ENCODE measurements around the gene SCIN.
"Not testable (repeated sequence)": the region's sequence is repeated elsewhere in the genome, so short reads cannot be mapped to it uniquely, and the experiment has no call there.

The SCIN gene

GRCh38 chr7:12690041-12690878, 119.7 kb downstream of the SCIN start:
- no peak for DNase-seq

GRCh38 chr7:12691388-12691787, 120.9 kb downstream of the SCIN start:
- DNase-seq = not testable (repeated sequence)

- no peak for DNase-seq
Measured at GRCh38 chr7:12692035-12692434, 121.5 kb downstream of the SCIN start.

GRCh38 chr7:12692479-12693259, 122.1 kb downstream of the SCIN start:
- DNase-seq = no peak

GRCh38 chr7:12694817-12695216, 124.3 kb downstream of the SCIN start:
- DNase-seq = no peak

- no peak for DNase-seq
Measured at GRCh38 chr7:12695965-12696364, 125.4 kb downstream of the SCIN start.

- DNase-seq = no peak
Measured at GRCh38 chr7:12699299-12699698, 128.8 kb downstream of the SCIN start.

- DNase-seq = no peak
Measured at GRCh38 chr7:12701433-12701832, 130.9 kb downstream of the SCIN start.

- DNase-seq = no peak
Measured at GRCh38 chr7:12703881-12704280, 133.4 kb downstream of the SCIN start.

- DNase-seq = no peak
Measured at GRCh38 chr7:12705878-12706277, 135.4 kb downstream of the SCIN start.

GRCh38 chr7:12706900-12707536, 136.5 kb downstream of the SCIN start:
- DNase-seq = no peak

- DNase-seq = no peak
Measured at GRCh38 chr7:12708314-12708713, 137.8 kb downstream of the SCIN start.

Data from MV-4-11 (cell line).